SU-DHL-6 (cell line): ENCODE measurements around the gene ANKRD13D.

Experiments
- H2AFZ ChIP-seq: fragments of 200-600 bp; sonication (generic); 2 replicates; pipeline ENCODE4 v1.6.1; 2014; ENCODE audit warnings: low read depth, mild to moderate bottlenecking, moderate library complexity, mixed read lengths, antibody characterized with exemption, low read length; ENCODE audit not compliant: severe bottlenecking
- H3F3A ChIP-seq: fragments of 200-600 bp; shearing (Covaris generic); 2 replicates; pipeline ENCODE4 v1.6.0; 2016; ENCODE audit warnings: antibody characterized with exemption, mild to moderate bottlenecking; ENCODE audit not compliant: insufficient read depth
- H3K27ac ChIP-seq: fragments of 200-600 bp; sonication (generic); 2 replicates; pipeline ENCODE4 v1.5.1; 2016; ENCODE audit warnings: low read depth, mild to moderate bottlenecking, low read length, moderate library complexity, mixed read lengths
- H3K27me3 ChIP-seq: fragments of 200-600 bp; sonication (generic), shearing (Covaris generic); 2 replicates; pipeline ENCODE4 v1.6.0; 2014; ENCODE audit warnings: mild to moderate bottlenecking, low read length
- H3K36me3 ChIP-seq: fragments of 200-600 bp; sonication (generic); 2 replicates; pipeline ENCODE4 v1.6.1; 2014; ENCODE audit warnings: mild to moderate bottlenecking, low read length, mixed read lengths
- H3K4me2 ChIP-seq: fragments of 300-600, 200-600 bp; shearing (Covaris generic), sonication (generic); 2 replicates; pipeline ENCODE4 v1.6.0; 2014; ENCODE audit warnings: low read length, low read depth, mild to moderate bottlenecking; ENCODE audit not compliant: poor library complexity, severe bottlenecking
- H3K4me3 ChIP-seq: fragments of 200-600 bp; sonication (generic); 2 replicates; pipeline ENCODE4 v1.5.1; 2014; ENCODE audit warnings: antibody characterized with exemption, low read length, mild to moderate bottlenecking, mixed read lengths; ENCODE audit not compliant: insufficient read depth, poor library complexity, severe bottlenecking
- H3K79me2 ChIP-seq: fragments of 200-600 bp; sonication (generic); 2 replicates; pipeline ENCODE4 v1.6.1; 2014; ENCODE audit warnings: mild to moderate bottlenecking, low read length, moderate library complexity; ENCODE audit not compliant: insufficient read depth
- H3K9ac ChIP-seq: fragments of 200-600 bp; sonication (generic); 2 replicates; pipeline ENCODE4 v1.7.0; 2014; ENCODE audit warnings: mild to moderate bottlenecking, low read length
- H3K9me2 ChIP-seq: fragments of 200-600 bp; sonication (generic); replicated peaks from 2 replicates; pipeline ENCODE4 v1.6.1; 2014; ENCODE audit warnings: low read length; ENCODE audit not compliant: insufficient read depth
- H3K9me3 ChIP-seq: fragments of 200-600 bp; sonication (generic); 2 replicates; pipeline ENCODE4 v1.6.1; 2014; ENCODE audit warnings: low read length, mixed read lengths; ENCODE audit not compliant: insufficient read depth
- H4K20me1 ChIP-seq: fragments of 200-600 bp; sonication (generic); 2 replicates; pipeline ENCODE4 v1.6.1; 2014; ENCODE audit warnings: low read depth, mild to moderate bottlenecking, antibody characterized with exemption, low read length, moderate library complexity, mixed read lengths
- CTCF ChIP-seq: fragments of 200-600 bp; sonication (generic); IDR thresholded peaks from one replicate; pipeline ENCODE4 v1.5.1; 2017; ENCODE audit warnings: antibody characterized with exemption, mild to moderate bottlenecking, low read length, moderate library complexity; ENCODE audit not compliant: insufficient read depth, poor library complexity, severe bottlenecking
- EZH2phosphoT487 ChIP-seq: fragments of 200-600 bp; sonication (generic), shearing (Covaris generic); conservative IDR thresholded peaks from 2 replicates; pipeline ENCODE4 v1.6.1; 2018; ENCODE audit warnings: mild to moderate bottlenecking, antibody characterized with exemption, low read length, moderate library complexity, mixed read lengths

Gene ANKRD13D

GRCh38 chr11:67264877-67265632 lies 24.0 kb upstream of the ANKRD13D start:
- H4K20me1 ChIP-seq = no peaks in the 10 kb centered on the region
- H3K9me2 ChIP-seq = no peaks in the 10 kb centered on the region
- H3K9me3 ChIP-seq = no peaks in the 10 kb centered on the region
- peaks cover 33% of the 10 kb centered on the region for H3K79me2 ChIP-seq
- H3K9ac ChIP-seq = no peak overlapping the region
- H3K4me3 ChIP-seq = no peak overlapping the region
- TF ChIP-seq CTCF (no peak), EZH2phosphoT487 (no peak)
- no peak overlapping the region for H3K27ac ChIP-seq
- no peaks in the 10 kb centered on the region for H3K27me3 ChIP-seq
- H2AFZ ChIP-seq = no peak overlapping the region
- peaks cover 19% of the 10 kb centered on the region for H3F3A ChIP-seq
- no peaks in the 10 kb centered on the region for H3K36me3 ChIP-seq
- no peak overlapping the region for H3K4me2 ChIP-seq

- no peaks in the 10 kb centered on the region for H4K20me1 ChIP-seq
- H3K9ac ChIP-seq = peak overlapping the region; percentile 36; the same call in 1 of the 2 replicates
- TF ChIP-seq CTCF (peak; percentile 41), EZH2phosphoT487 (no peak)
- H3K36me3 ChIP-seq = no peaks in the 10 kb centered on the region
- H2AFZ ChIP-seq = no peak overlapping the region
- no peaks in the 10 kb centered on the region for H3K9me3 ChIP-seq
- H3K27me3 ChIP-seq = no peaks in the 10 kb centered on the region
- H3K9me2 ChIP-seq = no peaks in the 10 kb centered on the region
- H3K4me3 ChIP-seq = no peak overlapping the region
- no peak overlapping the region for H3K27ac ChIP-seq
- peaks cover 41% of the 10 kb centered on the region for H3K79me2 ChIP-seq
- H3F3A ChIP-seq = peaks cover 27% of the 10 kb centered on the region
- peak overlapping the region; percentile 38 for H3K4me2 ChIP-seq
Observed at GRCh38 chr11:67265633-67266448, 23.3 kb upstream of the ANKRD13D start.

GRCh38 chr11:67266449-67267187 lies 22.5 kb upstream of the ANKRD13D start, which contains the start of gene GRK2:
TSS of gene GRK2 (plus strand) at chr11:67266473. CDS start at chr11:67266700, 227 bp downstream.
- no peaks in the 10 kb centered on the region for H3K27me3 ChIP-seq
- no peaks in the 10 kb centered on the region for H3K9me3 ChIP-seq
- peaks cover 28% of the 10 kb centered on the region for H3F3A ChIP-seq
- H2AFZ ChIP-seq = no peak within 1 kb of the TSS
- peak within 1 kb of the TSS; percentile 97 for H3K9ac ChIP-seq
- H3K4me2 ChIP-seq = peak within 1 kb of the TSS; percentile 58
- H3K79me2 ChIP-seq = peaks cover 48% of the 10 kb centered on the region
- H3K27ac ChIP-seq = peak within 1 kb of the TSS; percentile 93
- no peaks in the 10 kb centered on the region for H4K20me1 ChIP-seq
- H3K9me2 ChIP-seq = no peaks in the 10 kb centered on the region
- TF ChIP-seq EZH2phosphoT487 (no peak), CTCF (no peak)
- H3K36me3 ChIP-seq = no peaks in the 10 kb centered on the region
- peak within 1 kb of the TSS; percentile 65 for H3K4me3 ChIP-seq
